Jurkat, Clone E6-1 (cell line): ENCODE results near the gene EOLA1.
"Not testable (repeated sequence)": the region's sequence is repeated elsewhere in the genome, so short reads cannot be mapped to it uniquely, and the experiment has no call there.

Experiments used
- DNase-seq: peaks from one replicate; pipeline ENCODE4 v3.0.0-alpha.2; 2011; ENCODE audit warnings: low read depth, low spot score
- H3K4me3 ChIP-seq: 2 replicates; pipeline ENCODE4 v1.5.1; 2011; ENCODE audit warnings: mild to moderate bottlenecking, low read length, control low read depth, moderate library complexity

Gene EOLA1

DNA sequence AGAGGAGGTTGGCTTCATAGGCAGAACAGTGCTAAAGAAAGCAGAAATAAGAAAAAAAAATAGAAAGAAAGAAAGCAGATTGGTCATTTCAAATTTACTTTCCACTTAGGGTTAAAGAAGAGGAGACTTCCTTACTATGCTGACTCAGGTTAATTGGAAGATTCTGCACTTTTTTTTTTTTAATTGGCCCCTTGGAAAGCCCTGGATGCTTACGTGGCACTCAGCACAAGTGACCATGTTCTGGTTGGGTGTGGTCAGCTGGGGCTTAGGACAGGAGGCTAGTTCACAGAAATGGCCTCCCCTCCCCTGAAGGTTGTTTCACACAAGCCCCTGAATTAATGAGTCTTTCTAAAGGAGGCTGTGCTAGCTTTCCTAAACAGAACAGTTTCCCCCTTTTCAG, 31.9 kb downstream of the EOLA1 start:
- H3K4me3 ChIP-seq, result no peak overlapping the region
- no peak for DNase-seq

DNA sequence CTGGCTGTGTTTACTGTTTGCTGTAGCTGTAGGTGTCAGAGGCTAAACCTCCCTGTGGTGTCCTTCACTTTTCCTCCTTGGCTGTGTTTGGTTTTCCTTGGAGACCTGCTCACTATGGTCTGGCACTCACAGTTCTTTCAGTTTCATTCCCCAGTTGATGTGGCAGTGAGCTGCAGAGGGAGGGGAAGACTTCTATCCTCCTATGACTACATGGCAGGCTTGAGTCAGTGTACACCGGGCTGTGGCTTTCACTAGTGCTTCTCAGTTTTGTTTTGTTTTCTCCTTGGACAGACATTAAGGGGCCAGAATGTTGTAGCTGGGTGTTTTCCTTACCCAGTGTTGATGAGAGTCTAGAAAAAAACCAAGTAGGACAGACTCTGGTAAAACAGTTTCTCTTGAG, 32.6 kb downstream of the EOLA1 start:
- not testable (repeated sequence) for DNase-seq, H3K4me3 ChIP-seq

DNA sequence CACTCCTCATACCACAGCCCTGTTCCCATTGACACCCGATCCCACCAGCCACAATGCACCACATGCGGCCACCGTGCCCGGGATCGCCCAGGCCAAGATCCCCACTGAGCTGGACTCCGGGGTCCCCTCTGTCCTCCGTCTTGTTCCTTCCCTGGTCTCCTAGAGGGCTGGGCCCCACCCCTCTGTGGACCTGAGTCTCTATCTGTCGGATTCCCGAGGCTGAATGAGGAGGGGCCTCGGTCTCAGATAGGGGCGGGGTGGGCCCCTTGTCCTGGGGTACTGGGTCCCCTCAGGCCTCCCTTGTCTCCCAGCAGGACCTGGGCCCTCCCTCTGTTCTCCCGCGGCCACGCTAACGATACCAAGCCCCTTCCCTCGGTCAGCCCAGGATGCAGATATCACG, 44.8 kb downstream of the EOLA1 start:
- not testable (repeated sequence) for H3K4me3 ChIP-seq, DNase-seq

DNA sequence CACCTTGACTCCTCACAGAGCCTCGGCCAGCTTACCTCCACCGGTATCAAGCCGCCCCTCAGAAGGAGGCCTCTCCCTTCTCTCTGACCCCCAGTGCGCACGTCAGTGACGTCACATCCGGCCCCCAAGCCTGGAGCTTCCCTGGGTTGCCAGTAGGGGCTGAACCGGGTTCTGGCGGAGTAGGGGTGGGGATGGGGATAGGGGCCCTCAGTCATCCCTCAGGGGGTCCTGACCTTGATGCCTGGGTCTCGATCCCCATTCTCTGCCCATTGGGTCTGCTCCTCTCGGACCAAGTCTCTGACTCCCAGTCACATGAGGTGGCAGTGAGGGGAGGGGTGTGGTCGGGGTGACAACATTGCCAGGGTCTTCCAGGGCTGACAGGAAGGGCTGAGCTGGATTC, 46.5 kb downstream of the EOLA1 start, which contains the start of gene MAGEA9B:
TSS of gene MAGEA9B (minus strand) at position 101 of the 400 bp plus-strand sequence. CDS start 4,280 bp downstream, outside the sequence.
- DNase-seq, H3K4me3 ChIP-seq: not testable (repeated sequence)

DNA sequence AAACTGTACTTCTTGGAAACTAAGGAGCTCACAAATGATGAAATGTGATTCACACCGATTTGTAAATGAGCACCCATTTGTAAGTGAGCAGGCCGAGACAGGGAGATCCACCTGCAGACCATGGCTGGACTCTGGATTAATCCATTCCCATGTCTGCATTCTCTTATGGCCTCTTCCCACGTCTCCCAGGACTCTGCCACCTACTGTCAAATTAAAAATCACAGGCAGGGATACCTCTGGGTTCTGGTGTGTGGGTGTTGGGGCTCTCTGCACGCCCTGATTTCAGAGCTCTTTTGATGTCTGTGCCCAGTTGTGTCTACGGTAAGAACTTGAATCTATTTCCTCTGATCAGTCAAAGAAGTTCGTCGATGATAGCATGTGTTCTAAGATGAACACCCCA, 50.2 kb downstream of the EOLA1 start:
- H3K4me3 ChIP-seq, DNase-seq: not testable (repeated sequence)

DNA sequence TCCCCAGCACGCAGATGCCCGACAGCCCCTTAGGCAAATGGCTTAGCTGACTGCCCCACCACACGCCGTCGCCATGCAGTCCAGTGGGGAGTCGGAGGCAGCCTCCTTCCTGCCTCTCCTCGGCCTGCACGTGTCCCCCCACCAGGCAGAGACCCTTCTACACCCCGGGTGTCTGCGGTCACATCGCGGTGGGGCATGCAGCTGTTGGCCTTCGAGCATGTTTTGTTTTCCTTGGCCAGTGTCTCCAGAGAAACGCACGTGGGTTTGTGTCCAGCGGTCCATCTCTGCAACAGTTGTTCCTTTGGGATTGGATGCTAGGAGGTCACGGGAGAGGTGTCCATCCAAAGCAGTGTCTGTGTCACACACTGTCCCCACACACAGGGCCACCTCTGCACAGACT, 54.4 kb downstream of the EOLA1 start, which contains the start of gene HSFX2:
TSS of gene HSFX2 (minus strand) at position 101 of the 400 bp plus-strand sequence. CDS start 614 bp downstream, outside the sequence.
- H3K4me3 ChIP-seq, DNase-seq: not testable (repeated sequence)

DNA sequence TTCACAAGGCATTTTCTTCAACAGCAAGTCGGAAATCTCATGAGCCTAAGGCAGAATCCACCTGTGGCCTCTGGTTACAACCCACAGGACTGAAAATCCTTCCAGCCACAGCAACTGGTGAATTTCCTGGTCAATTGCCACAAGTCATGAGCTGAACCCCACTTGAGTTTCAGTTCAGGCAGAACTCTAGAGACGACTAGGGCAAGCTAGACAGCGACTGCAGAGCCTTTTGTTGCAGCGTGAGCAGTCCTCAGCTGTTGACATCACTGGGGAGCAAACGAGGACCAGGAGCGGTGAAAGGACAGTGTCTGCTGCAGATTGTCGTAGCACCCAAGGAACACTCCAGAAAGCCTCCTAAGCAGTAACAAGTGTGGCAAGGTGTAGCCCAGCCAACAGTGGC, 55.1 kb downstream of the EOLA1 start:
- H3K4me3 ChIP-seq, DNase-seq: not testable (repeated sequence)
